GM19035 (cell line): Measurements from ENCODE around the gene GDAP2.
A peak's percentile ranks its signal among the peaks of the same experiment; 100 is the strongest.
"Not testable (repeated sequence)": the region's sequence is repeated elsewhere in the genome, so short reads cannot be mapped to it uniquely, and the experiment has no call there.

ENCODE experiments used
- ATAC-seq: cut with Tn5 transposase; IDR thresholded peaks from one replicate; pipeline ENCODE4 v1.9.1; 2021; ENCODE audit not compliant: unreplicated experiment

GDAP2 gene

GRCh38 chr1:117902944-117903343 lies 26.5 kb downstream of the GDAP2 start:
- no peak for ATAC-seq

GRCh38 chr1:117899801-117900200 lies 29.6 kb downstream of the GDAP2 start:
- no peak for ATAC-seq

- ATAC-seq = no peak
Observed at GRCh38 chr1:117897551-117897950, 31.9 kb downstream of the GDAP2 start.

GRCh38 chr1:117895482-117896114 lies 33.8 kb downstream of the GDAP2 start:
- peak; percentile 93 for ATAC-seq

- ATAC-seq = no peak
Observed at GRCh38 chr1:117894078-117894477, 35.3 kb downstream of the GDAP2 start.

GRCh38 chr1:117892512-117892911 lies 36.9 kb downstream of the GDAP2 start:
- no peak for ATAC-seq

GRCh38 chr1:117890452-117890851 lies 39.0 kb downstream of the GDAP2 start:
- ATAC-seq = no peak

- no peak for ATAC-seq
Observed at GRCh38 chr1:117886101-117886795, 43.2 kb downstream of the GDAP2 start.

- ATAC-seq = no peak
Observed at GRCh38 chr1:117883616-117884015, 45.8 kb downstream of the GDAP2 start.

- no peak for ATAC-seq
Observed at GRCh38 chr1:117879284-117879683, 50.1 kb downstream of the GDAP2 start.

GRCh38 chr1:117877823-117878222 lies 51.6 kb downstream of the GDAP2 start:
- no peak for ATAC-seq

GRCh38 chr1:117871013-117871412 lies 58.4 kb downstream of the GDAP2 start:
- ATAC-seq = no peak

GRCh38 chr1:117861694-117862093 lies 67.7 kb downstream of the GDAP2 start:
- no peak for ATAC-seq

- ATAC-seq = no peak
Observed at GRCh38 chr1:117860896-117861610, 68.4 kb downstream of the GDAP2 start.

GRCh38 chr1:117859901-117860300 lies 69.5 kb downstream of the GDAP2 start:
- no peak for ATAC-seq

- no peak for ATAC-seq
Observed at GRCh38 chr1:117857418-117857817, 72.0 kb downstream of the GDAP2 start.

- ATAC-seq = no peak
Observed at GRCh38 chr1:117852853-117853553, 76.4 kb downstream of the GDAP2 start.

- ATAC-seq = no peak
Observed at GRCh38 chr1:117851687-117852086, 77.7 kb downstream of the GDAP2 start.

GRCh38 chr1:117846674-117847425 lies 82.6 kb downstream of the GDAP2 start:
- ATAC-seq = no peak

GRCh38 chr1:117844478-117844877 lies 84.9 kb downstream of the GDAP2 start:
- not testable (repeated sequence) for ATAC-seq

GRCh38 chr1:117843791-117844190 lies 85.6 kb downstream of the GDAP2 start:
- no peak for ATAC-seq
